ENCODE data around the gene MYPN.

DNA sequence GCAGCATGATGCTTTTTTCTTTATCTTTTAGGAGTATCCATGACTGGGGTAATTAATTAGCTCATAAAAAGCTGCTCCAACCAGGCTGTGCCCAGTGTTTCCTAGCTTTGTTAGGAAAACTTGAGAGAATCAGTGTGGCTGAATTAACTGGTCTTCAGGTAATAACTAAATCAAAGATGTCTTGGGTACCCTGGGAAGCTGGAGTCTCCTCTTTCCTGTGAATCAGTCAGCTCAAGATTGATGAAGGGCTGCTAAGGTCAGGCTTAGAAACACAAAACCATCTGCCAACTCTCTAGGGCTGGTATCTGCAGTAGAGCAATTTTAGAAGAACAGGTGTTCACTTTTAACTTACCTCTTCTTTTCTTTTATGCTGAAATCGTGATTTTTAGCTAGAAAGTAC is 144.1 kb downstream of the MYPN start:
- TF ChIP-seq, protein P1, sequence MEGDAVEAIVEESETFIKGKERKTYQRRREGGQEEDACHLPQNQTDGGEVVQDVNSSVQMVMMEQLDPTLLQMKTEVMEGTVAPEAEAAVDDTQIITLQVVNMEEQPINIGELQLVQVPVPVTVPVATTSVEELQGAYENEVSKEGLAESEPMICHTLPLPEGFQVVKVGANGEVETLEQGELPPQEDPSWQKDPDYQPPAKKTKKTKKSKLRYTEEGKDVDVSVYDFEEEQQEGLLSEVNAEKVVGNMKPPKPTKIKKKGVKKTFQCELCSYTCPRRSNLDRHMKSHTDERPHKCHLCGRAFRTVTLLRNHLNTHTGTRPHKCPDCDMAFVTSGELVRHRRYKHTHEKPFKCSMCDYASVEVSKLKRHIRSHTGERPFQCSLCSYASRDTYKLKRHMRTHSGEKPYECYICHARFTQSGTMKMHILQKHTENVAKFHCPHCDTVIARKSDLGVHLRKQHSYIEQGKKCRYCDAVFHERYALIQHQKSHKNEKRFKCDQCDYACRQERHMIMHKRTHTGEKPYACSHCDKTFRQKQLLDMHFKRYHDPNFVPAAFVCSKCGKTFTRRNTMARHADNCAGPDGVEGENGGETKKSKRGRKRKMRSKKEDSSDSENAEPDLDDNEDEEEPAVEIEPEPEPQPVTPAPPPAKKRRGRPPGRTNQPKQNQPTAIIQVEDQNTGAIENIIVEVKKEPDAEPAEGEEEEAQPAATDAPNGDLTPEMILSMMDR (IDR thresholded peaks at IDR 0.05), result no peak
- no peak for TF ChIP-seq ZFX (IDR thresholded peaks at IDR 0.05; ENCODE audit: borderline replicate concordance)

All from 22Rv1 (cell line).